Right forelimb (tissue), 1 donor: Measurements from ENCODE around the gene FXYD3.
"Not testable (repeated sequence)": the region's sequence is repeated elsewhere in the genome, so short reads cannot be mapped to it uniquely, and the experiment has no call there.

Experiments used
- DNase-seq: peaks from one replicate; pipeline ENCODE4 v3.0.0-alpha.2; 2018

Gene FXYD3

GRCh38 chr19:35126624-35126959, 11.0 kb downstream of the FXYD3 start:
- no peak for DNase-seq

DNA sequence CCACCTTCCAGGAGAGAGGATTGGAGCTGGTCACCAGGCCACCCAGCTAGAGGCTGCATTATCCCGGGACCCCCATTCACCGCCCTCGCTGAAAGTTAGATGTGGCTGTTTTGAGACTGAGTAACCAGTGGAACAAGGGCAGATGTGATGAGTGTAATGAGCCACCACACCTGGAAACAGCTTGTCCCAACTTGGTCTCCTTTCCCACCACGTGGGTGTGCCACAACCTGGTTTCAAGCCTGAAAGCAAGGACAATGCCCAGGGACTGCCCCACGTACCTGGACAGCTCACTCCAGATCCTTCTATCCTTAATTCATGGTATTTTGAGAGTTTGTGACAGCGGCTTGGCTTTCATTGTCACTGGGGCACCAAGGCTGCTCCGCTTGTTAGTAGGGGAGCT, 12.2 kb downstream of the FXYD3 start:
- DNase-seq: no peak

- DNase-seq: no peak
Observed at GRCh38 chr19:35128398-35129057, 12.9 kb downstream of the FXYD3 start.

DNA sequence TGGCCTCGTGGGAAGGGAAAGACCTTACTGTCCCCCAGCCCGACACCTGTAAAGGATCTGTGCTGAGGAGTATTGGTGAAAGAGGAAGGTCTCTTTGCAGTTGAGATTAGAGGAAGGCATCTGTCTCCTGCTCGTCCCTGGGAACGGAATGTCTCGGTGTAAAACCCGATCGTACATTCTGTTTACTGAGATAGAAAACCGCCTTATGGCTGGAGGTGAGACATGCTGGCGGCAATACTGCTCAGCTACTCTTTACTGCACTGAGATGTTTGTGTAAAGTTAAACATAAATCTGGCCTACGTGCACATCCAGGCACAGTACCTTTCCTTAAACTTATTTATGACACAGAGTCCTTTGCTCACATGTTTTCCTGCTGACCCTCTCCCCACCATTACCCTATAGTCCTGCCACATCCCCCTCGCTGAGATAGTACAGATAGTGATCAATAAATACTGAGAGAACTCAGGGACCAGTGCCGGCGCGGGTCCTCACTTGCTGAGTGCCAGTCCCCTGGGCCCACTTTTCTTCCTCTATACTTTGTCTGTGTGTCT, 14.2 kb downstream of the FXYD3 start:
- DNase-seq: not testable (repeated sequence)

- DNase-seq: no peak
Observed at GRCh38 chr19:35130761-35131720, 15.4 kb downstream of the FXYD3 start.

GRCh38 chr19:35132254-35132653, 16.6 kb downstream of the FXYD3 start:
- DNase-seq: no peak

- no peak for DNase-seq
Observed at GRCh38 chr19:35133826-35134225, 18.2 kb downstream of the FXYD3 start.

GRCh38 chr19:35134601-35135242, 19.1 kb downstream of the FXYD3 start, which contains the start of gene LGI4:
TSS of gene LGI4 (minus strand) at chr19:35135059. CDS start at chr19:35134680, 379 bp downstream.
- DNase-seq: no peak

DNA sequence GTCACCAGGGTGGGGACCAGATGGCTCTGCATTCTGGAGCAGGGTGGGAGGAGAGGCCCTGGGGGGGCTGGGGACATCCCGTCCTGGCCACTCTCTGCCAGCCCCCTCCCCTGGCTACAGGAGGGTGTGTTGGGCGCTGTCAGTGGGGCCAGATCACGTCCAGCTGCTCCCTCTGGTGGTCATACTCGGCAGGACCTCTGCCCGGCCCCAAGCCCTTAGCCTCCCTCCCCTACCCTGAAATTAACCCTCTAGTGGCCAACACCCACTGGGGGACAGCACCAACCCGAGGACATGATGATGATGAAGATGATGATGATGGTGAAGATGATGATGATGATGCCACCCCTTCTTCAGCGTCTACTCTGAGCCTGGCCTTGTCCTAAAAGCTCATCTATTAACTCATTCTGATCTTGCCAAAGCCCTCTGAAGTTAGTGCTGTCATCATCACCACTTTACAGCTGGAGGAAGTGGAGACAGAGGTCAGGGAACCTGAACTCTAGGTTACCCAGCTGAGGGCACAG, 19.8 kb downstream of the FXYD3 start:
- peak; percentile 92 for DNase-seq

- no peak for DNase-seq
Observed at GRCh38 chr19:35136231-35136630, 20.6 kb downstream of the FXYD3 start.

- no peak for DNase-seq
Observed at GRCh38 chr19:35136977-35137702, 21.5 kb downstream of the FXYD3 start.

DNA sequence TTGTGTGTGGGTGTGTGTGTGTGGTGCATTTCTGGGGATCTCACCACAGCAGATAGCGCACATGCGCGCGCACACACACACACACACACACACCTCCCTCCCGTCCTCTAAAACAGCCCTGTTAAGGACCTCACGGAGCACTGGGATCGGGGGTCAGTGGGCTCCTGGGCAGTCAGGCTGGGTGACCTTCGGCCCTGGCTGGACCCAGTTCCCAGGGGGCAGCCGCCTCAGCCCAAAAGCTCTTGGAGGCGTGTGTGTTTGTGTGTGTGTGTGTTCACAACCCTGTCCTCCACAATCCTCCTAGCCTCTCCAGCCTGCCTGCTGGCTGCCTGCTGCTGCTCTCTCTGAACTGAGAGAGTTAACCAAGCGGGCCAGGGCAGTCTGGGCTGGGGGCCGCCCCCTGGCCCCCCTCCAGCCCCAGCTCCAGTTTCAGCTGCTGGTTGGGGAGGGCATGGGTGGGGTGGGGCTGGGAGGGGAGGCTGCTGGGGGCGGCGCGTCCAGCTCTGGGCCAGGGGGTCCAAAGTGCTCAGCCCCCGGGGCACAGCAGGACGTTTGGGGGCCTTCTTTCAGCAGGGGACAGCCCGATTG, 22.8 kb downstream of the FXYD3 start, which contains the start of gene FXYD1:
FXYD1 (plus strand) TSS at position 520 of the 588 bp plus-strand sequence. CDS start 1,256 bp downstream, outside the sequence.
- peak; percentile 88 for DNase-seq

- DNase-seq: no peak
Observed at GRCh38 chr19:35140207-35140961, 24.8 kb downstream of the FXYD3 start.

- peak; percentile 91 for DNase-seq
Observed at GRCh38 chr19:35140962-35141836, 25.6 kb downstream of the FXYD3 start.

DNA sequence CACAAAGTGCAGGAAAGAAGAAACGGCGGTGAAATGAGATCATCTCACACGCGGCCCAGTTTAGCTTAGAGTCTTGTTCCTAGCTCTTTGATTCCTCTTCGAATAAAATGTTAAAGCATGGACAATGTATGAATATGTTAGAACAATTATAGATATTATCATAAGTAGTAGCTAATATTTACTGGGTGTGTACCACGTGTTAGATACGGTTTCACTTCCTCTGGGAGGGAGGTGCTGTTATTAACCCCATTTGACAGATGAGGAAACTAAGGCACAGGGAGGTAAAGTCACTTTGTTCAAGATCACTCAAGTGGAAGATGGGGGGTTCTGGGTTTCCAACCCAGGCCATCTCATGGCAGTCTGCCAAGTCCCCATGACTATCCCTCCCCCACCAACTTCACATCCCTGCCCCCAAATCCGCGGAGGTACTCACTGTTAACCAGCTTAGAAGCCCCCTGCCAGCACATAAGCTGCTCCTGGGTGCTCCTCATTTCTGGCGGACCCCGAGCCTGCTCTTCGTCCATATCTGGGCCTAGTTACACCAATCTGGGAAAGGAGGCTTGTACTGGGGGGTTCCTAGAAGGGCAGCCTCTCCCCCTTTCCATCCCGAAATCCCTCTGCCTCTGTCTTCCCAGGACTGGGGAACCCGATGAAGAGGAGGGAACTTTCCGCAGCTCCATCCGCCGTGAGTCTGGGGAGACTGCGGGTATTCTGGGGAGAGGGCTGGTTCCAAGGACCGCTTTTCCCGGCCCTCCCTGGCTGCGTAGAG, 26.4 kb downstream of the FXYD3 start:
- DNase-seq: peak; percentile 49

GRCh38 chr19:35142606-35143230, 27.1 kb downstream of the FXYD3 start:
- peak; percentile 61 for DNase-seq

DNA sequence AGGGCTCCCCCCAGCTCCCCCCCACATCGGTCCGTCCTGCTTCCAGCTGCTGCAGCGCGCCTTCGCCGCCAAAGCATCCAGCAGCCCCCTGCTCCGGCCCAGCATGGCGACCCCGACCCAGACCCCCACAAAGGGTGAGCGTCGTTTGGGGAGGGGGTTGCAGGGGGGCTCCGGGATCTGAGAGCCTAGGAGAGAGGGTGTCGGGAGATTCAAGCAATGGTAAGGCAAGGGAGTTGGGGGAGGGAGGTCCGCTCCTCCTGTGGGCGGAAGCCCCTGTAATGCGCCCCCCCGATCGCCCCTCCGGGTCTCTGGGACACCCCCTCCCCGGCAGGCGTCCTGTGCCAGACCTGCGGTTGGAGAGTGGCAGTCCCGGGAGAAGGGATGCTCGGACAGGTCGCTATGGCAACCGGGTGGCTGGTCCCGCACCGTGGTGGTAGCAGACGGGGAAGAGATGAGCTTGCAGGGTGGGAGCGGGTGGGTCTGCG, 27.6 kb downstream of the FXYD3 start, which contains the start of gene FXYD7:
FXYD7 (plus strand) TSS at position 25 of the 485 bp plus-strand sequence; CDS start at position 104, 79 bp downstream.
- peak; percentile 47 for DNase-seq

DNA sequence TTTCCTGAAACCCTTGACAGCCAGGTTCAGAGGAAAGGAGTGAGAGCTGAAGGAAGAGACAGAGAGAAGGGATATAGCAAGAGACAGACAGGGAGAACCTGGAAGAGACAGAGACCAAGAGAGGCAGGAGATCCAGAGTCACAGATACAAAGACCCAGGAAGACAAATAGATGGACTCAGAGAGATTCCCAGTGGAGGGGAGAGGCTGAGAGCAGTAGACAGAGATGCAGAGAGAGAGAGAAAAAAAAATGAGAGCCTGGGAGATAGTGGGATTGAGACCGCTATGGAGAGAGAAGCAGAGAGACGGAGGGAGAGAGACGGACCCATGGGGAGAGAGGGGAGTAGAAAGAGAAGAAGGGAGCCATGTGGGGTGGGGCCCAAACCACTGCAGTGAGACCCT, 28.2 kb downstream of the FXYD3 start:
- no peak for DNase-seq
